HPDE6-E6E7 (cell line): ENCODE measurements around the gene EVX1.

Experiments
- DNase-seq: peaks from one replicate; pipeline ENCODE4 v3.0.0; 2011; ENCODE audit warnings: missing footprints; ENCODE audit errors: extremely low spot score

Gene EVX1

DNA sequence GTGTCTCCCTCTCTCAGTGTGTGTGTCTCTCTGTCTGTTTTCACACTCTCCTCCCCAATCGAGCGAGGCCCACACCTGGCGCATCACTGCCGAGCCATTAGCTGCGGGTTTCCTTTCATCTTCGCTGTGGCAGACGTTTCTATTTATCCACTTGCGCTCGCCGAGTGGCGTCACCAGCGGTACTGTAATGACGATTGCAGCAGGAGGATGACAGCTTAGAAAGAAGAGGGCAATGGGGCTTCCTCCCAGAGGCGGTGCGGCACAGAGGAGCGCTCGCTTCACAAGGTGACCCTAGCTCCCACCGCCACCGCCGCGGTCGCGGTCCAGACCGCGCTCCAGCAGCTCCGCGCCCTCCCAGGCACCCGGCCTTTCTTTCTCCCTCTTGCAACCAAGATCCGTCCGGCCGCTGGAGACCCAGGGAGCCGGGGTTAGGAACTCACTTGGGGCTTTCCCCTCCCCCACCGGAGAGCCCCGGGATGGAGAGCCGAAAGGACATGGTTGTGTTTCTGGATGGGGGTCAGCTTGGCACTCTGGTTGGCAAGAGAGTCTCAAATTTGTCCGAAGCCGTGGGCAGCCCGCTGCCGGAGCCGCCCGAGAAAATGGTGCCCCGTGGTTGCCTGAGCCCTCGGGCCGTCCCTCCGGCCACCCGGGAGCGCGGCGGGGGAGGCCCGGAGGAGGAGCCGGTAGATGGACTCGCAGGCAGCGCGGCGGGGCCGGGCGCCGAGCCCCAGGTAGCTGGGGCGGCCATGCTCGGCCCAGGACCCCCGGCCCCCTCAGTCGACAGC, at the start of gene EVX1:
EVX1 (plus strand) TSS at position 248 of the 785 bp plus-strand sequence; CDS start at position 477, 229 bp downstream.
- DNase-seq, result no peak

DNA sequence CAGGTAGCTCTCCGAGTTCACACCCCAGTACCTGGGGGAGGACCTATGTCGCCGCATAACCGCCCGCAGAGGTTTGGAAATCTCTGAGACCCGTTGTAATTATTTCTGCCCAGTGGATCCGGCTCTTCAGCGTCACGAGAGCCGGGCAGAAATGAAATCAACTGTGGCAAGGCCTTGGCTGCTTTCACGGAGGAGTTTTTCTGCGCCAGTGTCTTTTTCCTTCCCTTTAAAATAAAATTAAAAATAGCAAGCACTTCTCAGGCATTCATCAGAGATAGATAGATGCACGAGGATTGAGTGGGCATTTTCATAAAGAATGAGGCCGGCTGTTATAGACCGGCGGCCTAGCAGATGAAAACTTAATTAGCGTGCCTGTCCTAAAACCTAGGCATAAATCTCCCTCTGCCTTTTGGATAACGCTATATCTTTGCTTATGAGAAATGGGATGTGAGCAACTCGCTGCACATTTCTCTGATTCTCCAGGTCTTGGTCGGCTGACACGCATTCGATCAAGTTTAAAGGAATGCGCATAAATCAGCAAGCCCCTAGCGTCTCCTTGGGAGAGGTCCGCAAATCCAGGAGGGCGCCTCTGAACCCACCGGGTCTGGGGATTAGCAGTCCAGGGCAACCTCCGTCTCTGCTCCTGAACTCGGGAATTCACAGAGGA, 49.1 kb upstream of the EVX1 start:
- no peak for DNase-seq

DNA sequence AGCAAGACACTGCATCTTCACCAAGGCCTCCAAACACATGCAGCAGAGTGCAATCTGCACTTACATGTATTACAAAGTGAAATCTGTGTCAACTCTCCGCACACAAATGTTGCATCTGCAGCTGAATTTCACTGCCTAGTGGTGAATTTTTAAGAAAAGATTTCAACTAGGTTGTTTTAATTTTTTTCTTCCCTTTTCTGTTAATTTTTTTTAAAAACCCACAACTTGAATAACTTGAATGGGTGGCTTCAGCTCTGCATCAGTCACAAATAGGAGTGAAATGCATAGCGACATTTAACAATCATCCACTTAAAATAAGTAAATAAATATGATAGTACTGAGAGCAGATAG, 48.6 kb upstream of the EVX1 start:
- no peak for DNase-seq

DNA sequence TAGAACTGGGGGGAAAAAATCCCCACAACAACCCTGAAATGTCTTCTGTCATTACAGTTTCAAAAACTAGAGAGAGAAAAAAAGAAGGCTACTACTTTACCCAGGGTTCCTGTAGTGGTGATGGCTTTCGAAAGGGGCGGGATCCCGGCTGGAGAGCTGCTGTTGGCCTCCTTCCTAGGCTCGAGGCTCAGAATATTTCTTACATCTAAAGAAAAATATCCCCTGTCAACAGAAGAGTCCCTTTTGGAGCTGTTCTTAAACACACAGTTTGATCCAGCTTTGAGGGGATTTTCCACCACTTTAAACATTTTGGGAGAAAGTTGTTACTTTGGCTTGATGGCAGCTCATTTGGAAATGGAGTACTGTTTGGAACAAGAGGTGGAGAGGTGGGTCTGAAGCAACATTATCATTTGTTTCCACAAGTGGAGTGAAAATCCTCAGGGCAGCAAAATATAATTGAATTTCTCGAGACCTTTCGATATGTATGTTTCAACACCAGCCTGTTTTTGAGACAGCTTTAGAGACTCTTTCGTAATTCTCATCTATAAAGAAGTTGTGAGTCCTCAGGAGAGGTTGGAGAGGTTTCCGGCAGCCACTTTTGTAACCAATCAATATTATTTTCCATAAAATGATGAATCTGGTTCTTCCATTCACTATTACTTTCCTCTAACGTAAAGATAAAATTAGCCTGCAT, 47.8 kb upstream of the EVX1 start:
- no peak for DNase-seq

DNA sequence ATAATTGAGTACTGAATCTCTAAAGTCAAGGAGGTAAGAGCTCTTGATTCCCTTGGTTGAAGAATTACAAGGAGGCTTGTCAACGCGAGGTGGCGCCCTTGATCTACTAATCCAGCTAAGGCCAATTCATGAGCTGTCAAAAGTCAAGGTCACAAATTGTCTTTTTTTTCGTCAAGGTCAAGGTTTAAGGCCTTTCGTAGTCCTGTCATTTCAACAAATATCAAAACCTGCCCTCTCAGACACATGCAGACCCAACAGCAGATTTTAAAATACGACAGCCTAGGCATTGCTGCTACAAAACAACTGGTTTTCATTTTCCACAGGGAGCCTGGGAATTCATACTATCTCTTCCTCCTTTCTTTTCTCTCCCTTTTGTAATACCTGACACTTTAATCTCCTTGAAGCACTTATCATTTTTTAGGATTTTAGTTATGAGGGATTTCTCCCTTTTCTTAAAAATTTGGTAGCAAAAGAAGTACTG, 46.3 kb upstream of the EVX1 start:
- no peak for DNase-seq

DNA sequence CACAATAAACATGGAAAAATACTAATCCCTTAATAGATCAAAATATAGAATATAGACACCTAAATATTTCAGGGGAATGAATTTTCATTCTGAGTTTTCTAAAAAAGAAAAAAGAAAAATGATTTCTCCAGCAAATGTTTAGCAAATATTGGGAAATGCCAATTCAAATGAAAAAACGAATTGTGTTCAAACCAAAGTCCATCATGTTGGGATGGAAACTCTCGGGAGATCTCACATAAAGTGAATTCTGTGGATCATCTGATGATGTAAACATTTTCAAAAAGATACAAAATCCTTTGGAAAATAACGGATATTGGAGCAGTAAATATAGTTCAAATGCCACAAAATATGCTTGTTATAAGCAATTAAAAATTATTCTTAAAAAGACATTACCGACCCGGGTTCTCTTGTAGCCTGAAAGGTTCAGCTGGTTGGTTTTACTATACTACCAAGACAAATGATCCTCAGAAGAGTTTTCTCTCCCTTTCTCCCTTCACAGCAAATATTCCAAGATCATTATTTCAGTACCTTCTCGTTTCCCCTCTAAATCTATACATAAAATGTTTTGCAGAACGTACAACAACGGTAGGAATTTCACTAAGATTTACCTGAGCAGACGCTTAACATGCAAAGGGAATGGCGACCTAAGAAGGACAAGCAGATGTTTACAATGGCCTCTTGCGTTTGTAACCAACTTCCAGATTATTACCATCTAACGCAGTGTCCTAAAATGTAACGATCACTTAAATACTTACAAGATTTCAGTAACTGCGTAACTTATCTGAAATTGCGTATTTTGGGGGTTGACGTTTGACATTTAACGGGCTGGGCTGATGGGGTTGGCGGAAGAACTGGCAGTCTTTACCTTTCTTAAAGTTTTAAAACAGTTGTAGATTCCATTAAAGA, 45.2 kb upstream of the EVX1 start:
- DNase-seq, result no peak

DNA sequence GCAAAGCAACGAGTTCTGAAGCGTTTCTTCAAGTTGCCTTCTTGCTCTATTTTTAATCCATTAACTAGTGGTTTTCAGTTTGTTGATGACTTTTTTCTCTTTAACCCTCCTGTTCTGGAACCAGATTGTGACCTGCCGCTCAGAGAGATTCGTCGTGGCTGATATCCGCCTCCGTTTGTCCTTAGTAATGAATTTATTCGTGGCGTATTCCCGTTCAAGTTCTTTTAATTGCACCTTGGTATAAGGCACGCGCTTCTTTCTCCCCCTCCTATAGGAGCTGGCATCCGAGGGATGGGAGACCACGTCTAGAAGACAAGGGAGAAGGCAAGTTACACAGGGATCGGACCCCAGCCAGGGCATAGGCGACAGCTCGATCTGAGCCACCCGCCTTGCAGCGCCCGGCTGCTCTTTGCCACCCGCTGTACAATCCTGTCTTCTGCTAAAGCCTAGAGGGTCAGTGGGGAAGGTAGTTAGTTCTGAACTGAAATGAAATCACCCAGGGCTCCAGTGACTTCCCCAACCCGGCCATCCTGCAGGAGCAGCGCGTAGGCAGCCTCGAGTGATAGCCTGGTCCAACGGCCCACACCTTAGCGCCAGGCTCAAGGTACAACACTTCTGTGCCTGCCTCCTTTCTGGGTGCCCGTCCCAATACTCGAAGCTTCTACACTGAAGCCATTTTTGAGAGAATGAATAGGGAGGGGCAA, 44.3 kb upstream of the EVX1 start:
- no peak for DNase-seq

DNA sequence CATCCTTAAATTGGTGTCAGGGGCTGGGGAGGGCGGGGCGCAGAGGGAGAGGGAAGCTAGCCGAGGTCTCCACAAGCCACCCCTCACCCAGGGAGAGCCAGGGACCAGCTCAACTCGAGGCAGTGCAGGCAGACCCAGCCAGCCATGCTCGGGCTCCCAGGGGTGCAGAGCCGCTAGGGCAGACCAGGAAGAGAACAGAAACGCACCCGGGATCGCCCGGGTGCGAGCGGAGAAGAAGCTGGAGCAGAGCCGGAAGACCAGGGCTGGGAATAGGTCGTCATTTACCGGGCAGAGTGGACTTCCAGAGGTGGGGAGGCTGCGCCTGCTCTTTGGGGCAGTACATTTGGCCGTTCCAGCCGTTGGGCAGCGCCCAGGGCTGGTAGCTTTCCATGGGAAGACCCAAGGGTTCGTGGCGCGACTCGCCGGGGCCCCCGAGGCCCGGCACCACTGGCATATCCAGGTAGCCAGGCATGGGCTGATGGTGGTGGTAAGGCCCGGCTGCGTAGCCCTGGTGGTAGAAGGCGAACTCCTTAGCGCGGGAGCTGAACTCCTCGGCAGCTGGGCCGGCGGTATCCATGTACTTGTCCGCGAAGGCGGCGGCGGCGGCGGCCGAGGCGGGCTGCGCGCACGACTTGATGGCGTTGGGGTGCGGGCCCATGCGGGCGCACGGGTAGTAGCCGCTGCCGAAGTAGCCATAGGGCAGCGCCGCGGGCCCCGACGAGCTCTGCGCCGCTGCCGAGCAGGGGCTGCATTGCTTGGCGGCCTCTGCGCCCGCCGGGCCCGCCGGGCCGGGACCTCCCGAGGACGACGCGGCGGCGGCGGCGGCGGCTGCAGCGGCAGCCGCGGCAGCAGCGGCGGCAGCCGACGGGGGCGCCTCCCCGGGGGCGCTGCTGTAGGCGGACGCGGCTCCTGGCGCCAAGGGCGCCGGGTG, 43.5 kb upstream of the EVX1 start:
- DNase-seq, result no peak

DNA sequence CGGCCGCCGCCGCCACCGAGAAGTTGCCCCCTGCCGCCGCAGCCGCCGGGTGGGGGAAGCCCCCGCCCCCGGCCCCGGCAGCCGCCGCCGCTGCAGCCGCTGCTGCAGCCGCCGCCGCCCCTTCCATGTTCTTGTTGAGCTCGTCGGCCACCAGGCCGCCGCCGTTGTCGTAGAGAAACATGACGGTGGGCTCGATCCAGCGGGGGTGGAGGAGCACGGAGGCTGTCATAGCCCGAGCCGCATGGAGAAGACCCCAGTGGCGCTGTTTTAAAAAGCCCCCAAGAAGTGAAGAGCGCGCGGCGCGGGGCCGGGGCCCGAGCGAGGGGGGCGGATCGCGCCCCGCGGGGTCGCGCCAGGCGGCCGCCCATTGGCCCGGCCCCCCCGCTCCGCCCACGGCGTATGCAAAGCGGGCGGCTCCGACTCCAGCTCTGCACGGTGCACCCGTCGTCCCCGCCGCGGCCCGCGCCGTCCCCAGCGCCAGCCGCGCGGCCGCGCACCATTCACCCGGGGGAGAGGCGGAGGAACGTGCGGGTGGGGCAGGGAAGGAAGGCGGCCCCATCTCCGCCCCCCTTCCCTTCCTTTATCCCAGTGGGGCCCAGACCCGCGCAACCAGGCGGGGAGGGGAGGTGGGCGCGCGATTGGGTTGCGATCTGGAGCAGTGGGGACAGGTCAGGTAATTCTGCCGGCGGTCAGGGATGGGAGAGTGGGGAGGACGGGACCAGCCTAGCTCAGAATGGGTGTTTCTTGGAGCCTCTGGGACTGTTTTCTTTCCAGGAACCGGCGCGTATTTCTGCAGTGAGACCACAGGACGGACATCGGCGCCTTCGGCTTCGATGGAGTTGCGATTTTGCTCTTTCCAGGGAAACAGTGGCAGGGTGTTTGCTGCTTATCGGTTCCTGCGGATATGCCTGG, 42.5 kb upstream of the EVX1 start, which contains the start of gene HOXA13:
HOXA13 (minus strand) TSS at position 243 of the 912 bp plus-strand sequence; CDS start at position 229, 14 bp downstream.
- DNase-seq, result no peak

DNA sequence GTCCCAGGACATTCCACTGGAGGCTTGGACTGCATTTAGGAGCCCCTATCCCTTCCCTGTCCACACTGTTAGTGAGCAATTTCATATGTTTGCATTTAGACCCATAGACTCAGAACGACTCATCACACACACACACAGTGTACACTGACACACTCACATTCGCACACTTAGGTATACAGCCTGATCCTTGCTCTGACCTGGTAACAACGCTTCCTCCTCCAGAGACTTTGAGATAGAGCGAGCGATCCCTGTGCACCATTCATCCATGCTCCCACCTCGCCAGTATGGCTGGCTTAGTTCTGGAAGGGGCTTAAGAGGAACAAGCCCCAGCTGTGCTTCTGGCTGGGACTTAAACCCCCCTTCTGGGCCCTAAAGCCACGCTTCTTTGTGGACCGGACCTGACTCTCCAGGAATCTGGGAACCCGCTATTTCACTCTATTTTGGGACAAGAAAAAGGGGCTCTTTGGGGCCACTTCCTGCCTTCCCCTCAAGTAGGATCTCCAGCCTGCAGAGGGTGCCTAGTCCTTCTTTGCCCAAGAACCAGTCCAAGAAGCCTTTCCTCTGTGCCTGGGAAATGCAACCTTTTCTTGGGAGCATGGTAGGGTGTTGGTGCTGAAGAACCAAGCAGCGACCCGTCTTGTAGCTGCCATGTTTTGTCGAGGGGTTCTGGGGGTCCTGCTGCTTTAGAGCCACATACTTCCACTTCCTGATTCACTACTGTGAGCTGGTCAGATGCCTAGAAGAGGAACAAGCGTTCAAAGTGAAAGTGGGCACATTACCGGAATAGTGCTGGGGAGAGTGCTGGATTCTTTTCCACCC, 41.6 kb upstream of the EVX1 start:
- DNase-seq, result no peak

DNA sequence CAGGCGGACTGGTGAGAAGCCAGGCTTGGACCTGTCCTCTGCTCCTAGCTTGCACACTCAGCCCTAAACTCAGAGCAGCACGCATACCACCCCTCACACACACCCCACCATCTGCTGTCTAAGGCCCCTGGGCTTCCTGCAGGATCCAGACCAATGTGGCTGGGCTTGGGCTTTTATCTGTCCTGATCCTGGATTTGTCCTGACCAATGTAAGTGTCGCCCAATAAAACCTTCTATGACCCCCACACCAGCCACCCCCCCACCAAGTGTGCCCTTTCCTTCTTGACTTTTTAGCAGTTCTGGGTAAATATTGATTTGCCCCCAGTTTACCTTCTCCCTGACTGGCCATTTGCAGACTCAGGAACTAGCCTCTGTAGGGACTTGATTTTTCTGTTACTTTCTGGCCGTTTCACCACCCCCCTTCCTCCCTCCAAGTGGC, 41.0 kb upstream of the EVX1 start:
- no peak for DNase-seq

DNA sequence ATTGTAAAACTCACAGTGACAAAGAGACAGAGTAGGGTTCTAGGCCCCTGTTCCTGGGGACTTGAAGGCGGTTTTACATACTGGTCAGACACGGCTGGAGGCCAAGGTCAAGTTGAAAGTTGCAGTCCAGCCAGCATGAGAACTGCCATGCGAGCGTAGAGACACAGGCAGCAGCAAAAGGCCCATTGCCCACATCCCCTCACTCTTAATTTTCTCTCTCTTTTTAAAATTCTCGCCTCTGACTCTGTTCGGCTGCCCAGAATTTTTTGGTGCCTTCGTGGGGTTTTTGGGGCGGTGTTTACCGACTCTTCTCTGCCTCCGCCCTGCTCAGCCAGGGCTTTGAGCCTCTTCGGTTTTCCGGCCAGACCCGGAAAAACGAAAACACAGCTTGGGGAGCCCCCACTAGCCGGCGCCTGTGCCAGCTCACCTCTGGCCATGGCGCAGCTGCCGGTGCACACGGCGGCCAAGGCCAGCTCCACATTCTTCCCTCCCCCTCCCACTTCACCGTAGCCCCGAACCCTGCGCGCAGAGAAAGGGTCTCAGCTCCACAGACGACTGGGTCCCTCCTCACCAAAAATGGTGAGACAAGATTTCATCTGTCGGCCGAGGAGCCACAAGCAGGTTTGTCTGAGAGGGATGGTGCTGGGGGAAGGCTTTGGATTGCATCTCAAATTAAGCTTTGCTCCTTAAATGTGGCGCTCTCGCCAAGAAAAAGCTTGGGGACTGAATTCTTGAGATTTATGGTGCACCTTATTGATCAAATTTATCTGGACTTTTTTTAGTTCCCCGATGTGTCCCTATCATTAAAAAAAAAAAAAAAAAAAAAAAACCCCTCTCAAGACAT, 40.4 kb upstream of the EVX1 start:
- DNase-seq, result no peak

DNA sequence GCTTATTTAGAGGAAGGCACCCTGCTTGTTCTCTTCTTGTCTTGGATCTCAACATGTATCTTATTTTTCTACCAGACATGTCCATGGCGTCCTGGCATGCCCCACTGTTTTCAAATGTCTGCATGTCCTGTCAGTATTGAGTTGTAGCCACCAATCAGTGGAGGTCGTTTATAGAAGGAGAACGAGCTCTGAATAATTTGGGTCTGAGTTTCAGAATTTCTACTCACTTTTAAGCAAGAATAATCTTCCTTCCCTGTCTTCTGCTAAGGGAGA, 39.8 kb upstream of the EVX1 start:
- no peak for DNase-seq

DNA sequence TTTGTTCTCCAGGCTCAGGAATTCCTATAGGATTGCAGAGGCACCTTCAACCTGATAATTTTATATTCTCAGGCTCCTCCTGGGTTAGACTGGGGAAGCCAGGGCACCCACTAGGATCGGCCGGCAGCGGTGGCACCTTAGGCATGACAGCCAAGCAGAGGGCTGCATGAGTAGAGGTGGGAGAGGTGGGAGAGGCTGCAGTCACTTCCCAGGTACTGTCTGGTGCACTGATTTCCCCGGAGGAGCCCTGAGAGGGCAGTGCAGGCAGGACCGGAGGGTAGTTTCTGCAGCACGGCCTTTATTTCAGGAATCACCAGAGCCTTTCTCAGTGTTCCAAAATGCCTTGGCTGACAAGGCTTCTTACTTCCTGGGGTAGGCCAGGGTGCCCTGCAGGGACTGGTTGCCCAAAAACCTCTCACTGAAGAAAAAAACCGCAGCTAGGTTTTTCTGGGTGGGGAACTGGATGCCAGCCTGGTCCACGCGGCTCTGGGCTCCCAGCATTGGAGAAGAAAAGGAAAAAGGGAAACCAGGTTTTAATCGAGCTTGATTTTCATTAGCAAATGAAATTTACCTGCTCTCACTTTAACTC, 39.1 kb upstream of the EVX1 start:
- no peak for DNase-seq

DNA sequence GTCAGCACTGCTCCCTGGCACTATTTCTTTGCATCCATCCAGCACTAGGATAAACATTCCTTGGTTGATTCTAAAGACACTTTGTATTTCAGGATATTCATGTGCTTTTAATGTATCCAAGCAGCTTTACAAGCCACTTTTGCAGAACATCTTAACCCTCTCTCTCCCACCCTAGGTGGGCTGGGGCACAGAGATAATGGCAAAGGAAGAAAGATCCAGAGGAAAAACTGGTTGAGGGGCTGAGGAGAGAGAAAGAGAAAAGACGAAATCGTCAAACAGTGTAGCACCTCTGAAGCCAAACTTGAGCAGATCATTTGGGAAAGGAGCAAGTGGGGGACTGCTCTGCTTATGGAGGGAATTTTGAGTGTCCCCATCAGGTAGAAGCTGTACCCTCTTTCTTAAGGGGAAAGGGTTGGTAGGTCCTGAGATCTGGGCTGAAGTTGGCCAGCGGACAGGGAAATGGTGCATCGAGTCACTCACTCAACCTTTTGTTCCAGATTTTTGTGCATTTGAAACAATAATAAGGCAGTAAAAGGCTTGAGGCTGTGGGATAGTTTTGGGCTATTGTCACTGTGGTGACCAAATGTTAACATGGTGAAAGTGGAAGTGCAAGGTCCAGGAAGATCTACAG, 38.5 kb upstream of the EVX1 start:
- no peak for DNase-seq

DNA sequence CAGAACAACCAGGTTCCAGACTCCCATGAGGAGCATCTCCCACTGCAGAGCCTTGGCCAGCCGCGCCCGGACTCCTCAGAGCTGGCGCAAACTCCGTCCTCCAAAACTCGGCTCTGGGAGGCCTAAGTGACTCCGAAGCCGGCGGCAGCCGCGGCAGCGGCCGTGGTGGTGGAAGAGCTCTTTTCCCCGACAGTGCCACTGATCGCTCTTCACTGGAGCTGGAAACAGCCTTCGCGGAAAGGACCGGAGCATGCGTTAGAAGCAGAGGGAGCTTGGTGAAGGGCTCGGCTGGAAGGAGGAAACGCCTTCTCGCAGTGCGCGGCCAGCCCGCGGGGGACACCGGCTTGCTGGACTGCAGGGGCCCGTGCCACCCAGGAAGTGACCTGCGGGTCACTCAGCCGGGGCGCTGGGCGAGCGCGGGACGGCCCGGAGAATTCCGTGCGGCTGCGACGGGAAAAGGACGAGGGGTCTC, 37.7 kb upstream of the EVX1 start:
- DNase-seq, result no peak
